SK-N-SH treated with all-trans-retinoic acid at 6 μM for 48 hours (cell line): Measurements from ENCODE around the gene CFAP68.

Experiments
- ATAC-seq: fragments of 200-7000 bp; cut with Tn5 transposase; 3 replicates; pipeline ENCODE4 v1.9.1; 2020; ENCODE audit warnings: mild to moderate bottlenecking, moderate library complexity
- ARNTL ChIP-seq: fragments of 450-650 bp; formaldehyde crosslinking; IDR thresholded peaks from 2 replicates; pipeline ENCODE4 v1.5.0; 2020; ENCODE audit warnings: low read depth, mild to moderate bottlenecking, moderate library complexity, borderline replicate concordance
- BACH2 ChIP-seq: fragments of 250-450 bp; sonication (Bioruptor Pico); IDR thresholded peaks from 2 replicates; pipeline ENCODE4 v1.9.0; 2021; ENCODE audit warnings: mild to moderate bottlenecking, borderline replicate concordance
- CREB5 ChIP-seq: fragments of 250-450 bp; sonication (Bioruptor Pico); IDR thresholded peaks from 2 replicates; pipeline ENCODE4 v1.5.1; 2020; ENCODE audit warnings: low read depth, mild to moderate bottlenecking, moderate library complexity
- CSDC2 ChIP-seq: fragments of 250-450 bp; sonication (Bioruptor Pico); IDR thresholded peaks from 2 replicates; pipeline ENCODE4 v1.5.0; 2020; ENCODE audit warnings: mild to moderate bottlenecking, moderate library complexity
- CSRNP3 ChIP-seq: fragments of 250-450 bp; sonication (Bioruptor Pico); IDR thresholded peaks from 2 replicates; pipeline ENCODE4 v1.5.1; 2021; ENCODE audit warnings: mild to moderate bottlenecking, moderate library complexity
- ESRRG ChIP-seq: fragments of 250-450 bp; sonication (Bioruptor Pico); IDR thresholded peaks from 2 replicates; pipeline ENCODE4 v1.6.1; 2021; ENCODE audit warnings: mild to moderate bottlenecking
- GLIS3 ChIP-seq: fragments of 250-450 bp; sonication (Bioruptor Pico); IDR thresholded peaks from 2 replicates; pipeline ENCODE4 v1.5.0; 2020; ENCODE audit warnings: mild to moderate bottlenecking, moderate library complexity
- ISL1 ChIP-seq: fragments of 250-450 bp; sonication (Bioruptor Pico); IDR thresholded peaks from 2 replicates; pipeline ENCODE4 v2.1.2; 2022; ENCODE audit warnings: mild to moderate bottlenecking, moderate library complexity
- OSR1 ChIP-seq: fragments of 250-450 bp; sonication (Bioruptor Pico); IDR thresholded peaks from 2 replicates; pipeline ENCODE4 v1.8.0; 2022; ENCODE audit warnings: moderate library complexity, mild to moderate bottlenecking, inconsistent platforms
- PATZ1 ChIP-seq: fragments of 250-450 bp; sonication (Bioruptor Pico); IDR thresholded peaks from 2 replicates; pipeline ENCODE4 v1.8.0; 2020; ENCODE audit warnings: mild to moderate bottlenecking, moderate library complexity, borderline replicate concordance
- POU6F1 ChIP-seq: fragments of 250-450 bp; sonication (Bioruptor Pico); IDR thresholded peaks from 2 replicates; pipeline ENCODE4 v1.8.0; 2021; ENCODE audit warnings: low read depth, mild to moderate bottlenecking, moderate library complexity, borderline replicate concordance
- PPARA ChIP-seq: fragments of 250-450 bp; sonication (Bioruptor Pico); IDR thresholded peaks from 2 replicates; pipeline ENCODE4 v1.5.0; 2020; ENCODE audit warnings: mild to moderate bottlenecking, borderline replicate concordance
- RARB ChIP-seq: fragments of 250-450 bp; sonication (Bioruptor Pico); IDR thresholded peaks from 2 replicates; pipeline ENCODE4 v1.8.0; 2021; ENCODE audit warnings: mild to moderate bottlenecking, moderate library complexity
- SNAI2 ChIP-seq: fragments of 250-450 bp; sonication (Bioruptor Pico); IDR thresholded peaks from 2 replicates; pipeline ENCODE4 v1.5.0; 2020; ENCODE audit warnings: mild to moderate bottlenecking, moderate library complexity
- TCF4 ChIP-seq: fragments of 250-450 bp; sonication (Bioruptor Pico); IDR thresholded peaks from 2 replicates; pipeline ENCODE4 v1.8.0; 2021; ENCODE audit warnings: mild to moderate bottlenecking, moderate library complexity, borderline replicate concordance
- TOX ChIP-seq: fragments of 250-450 bp; sonication (Bioruptor Pico); IDR thresholded peaks from 2 replicates; pipeline ENCODE4 v1.8.0; 2021; ENCODE audit warnings: mild to moderate bottlenecking, moderate library complexity, borderline replicate concordance
- TSHZ2 ChIP-seq: fragments of 250-450 bp; sonication (Bioruptor Pico); IDR thresholded peaks from 2 replicates; pipeline ENCODE4 v1.5.0; 2020; ENCODE audit warnings: mild to moderate bottlenecking, moderate library complexity
- ZC3H10 ChIP-seq: fragments of 250-450 bp; sonication (Bioruptor Pico); IDR thresholded peaks from 2 replicates; pipeline ENCODE4 v1.5.1; 2021; ENCODE audit warnings: mild to moderate bottlenecking, moderate library complexity
- ZFP3 ChIP-seq: fragments of 250-450 bp; sonication (Bioruptor Pico); IDR thresholded peaks from 2 replicates; pipeline ENCODE4 v1.5.0; 2020; ENCODE audit warnings: mild to moderate bottlenecking, moderate library complexity
- ZFP30 ChIP-seq: fragments of 450-650 bp; formaldehyde crosslinking; IDR thresholded peaks from 2 replicates; pipeline ENCODE4 v1.5.0; 2022; ENCODE audit warnings: mild to moderate bottlenecking, moderate library complexity
- ZNF565 ChIP-seq: fragments of 450-650 bp; formaldehyde crosslinking; conservative IDR thresholded peaks from 2 replicates; pipeline ENCODE4 v1.5.0; 2020; ENCODE audit warnings: low read depth, mild to moderate bottlenecking, moderate library complexity
- ZNF70 ChIP-seq: fragments of 450-650 bp; formaldehyde crosslinking; IDR thresholded peaks from 2 replicates; pipeline ENCODE4 v1.5.0; 2020; ENCODE audit warnings: mild to moderate bottlenecking, moderate library complexity
- ZNF8 ChIP-seq: fragments of 450-650 bp; formaldehyde crosslinking; IDR thresholded peaks from 2 replicates; pipeline ENCODE4 v1.5.0; 2020; ENCODE audit warnings: mild to moderate bottlenecking, moderate library complexity

Gene CFAP68

GRCh38 chr11:111878849-111879636 is at the start of gene CFAP68, which contains the start of gene FDXACB1:
Gene CFAP68, plus strand, starts transcription at chr11:111879541. Its CDS starts 20 bp downstream, at chr11:111879561.
Gene FDXACB1, minus strand, starts transcription at chr11:111879165. Its CDS starts 33 bp downstream, at chr11:111879132.
- ATAC-seq = peak; percentile 93
- TF ChIP-seq BACH2 (no peak), ZNF70 (CRISPR knock-in tag) (no peak), CSRNP3 (CRISPR knock-in tag) (no peak), ARNTL (no peak), TOX (CRISPR knock-in tag) (no peak), PPARA (no peak), GLIS3 (CRISPR knock-in tag) (no peak), CREB5 (CRISPR knock-in tag) (no peak), ZNF8 (no peak), POU6F1 (CRISPR knock-in tag) (no peak), ZNF565 (CRISPR knock-in tag) (no peak), CSDC2 (CRISPR knock-in tag) (no peak), RARB (CRISPR knock-in tag) (no peak), ZC3H10 (CRISPR knock-in tag) (no peak), TCF4 (no peak), PATZ1 (CRISPR knock-in tag) (no peak), OSR1 (CRISPR knock-in tag) (no peak)

GRCh38 chr11:111833524-111833923 is 45.8 kb upstream of the CFAP68 start:
- TF ChIP-seq OSR1 (CRISPR knock-in tag) (no peak), TOX (CRISPR knock-in tag) (no peak), TSHZ2 (CRISPR knock-in tag) (no peak), ZFP3 (no peak), PATZ1 (CRISPR knock-in tag) (no peak), CSDC2 (CRISPR knock-in tag) (no peak), GLIS3 (CRISPR knock-in tag) (no peak), ARNTL (no peak), BACH2 (no peak), ISL1 (CRISPR knock-in tag) (no peak), POU6F1 (CRISPR knock-in tag) (no peak), ZFP30 (CRISPR knock-in tag) (no peak), CREB5 (CRISPR knock-in tag) (no peak), ESRRG (CRISPR knock-in tag) (no peak), SNAI2 (CRISPR knock-in tag) (no peak), ZNF70 (CRISPR knock-in tag) (no peak), PPARA (no peak)
- ATAC-seq = peak; percentile 78
